Cardiac fibroblast (primary cell): ENCODE measurements around the gene LRRC8A.

Experiments
- DNase-seq, 2 donors: peaks; one replicate each; pipeline versions ENCODE4 v3.0.0 to v3.0.0-alpha.2; 2010; ENCODE audit warnings: low read depth in 2 of 2
- H3K4me3 ChIP-seq, 2 donors: replicated peaks in 1 of 2; 1 replicate in 1 of 2; 2 replicates in 1 of 2; pipeline ENCODE4 v1.5.1; 2011; ENCODE audit warnings: low read depth in 2 of 2, low read length in 2 of 2, mild to moderate bottlenecking in 2 of 2, moderate library complexity in 1 of 2
- TF ChIP-seq, protein P1 (sequence below): IDR thresholded peaks from one replicate; pipeline ENCODE4 v1.5.1; 2011; ENCODE audit warnings: low read depth, mild to moderate bottlenecking, low read length, inconsistent platforms

The LRRC8A gene

DNA sequence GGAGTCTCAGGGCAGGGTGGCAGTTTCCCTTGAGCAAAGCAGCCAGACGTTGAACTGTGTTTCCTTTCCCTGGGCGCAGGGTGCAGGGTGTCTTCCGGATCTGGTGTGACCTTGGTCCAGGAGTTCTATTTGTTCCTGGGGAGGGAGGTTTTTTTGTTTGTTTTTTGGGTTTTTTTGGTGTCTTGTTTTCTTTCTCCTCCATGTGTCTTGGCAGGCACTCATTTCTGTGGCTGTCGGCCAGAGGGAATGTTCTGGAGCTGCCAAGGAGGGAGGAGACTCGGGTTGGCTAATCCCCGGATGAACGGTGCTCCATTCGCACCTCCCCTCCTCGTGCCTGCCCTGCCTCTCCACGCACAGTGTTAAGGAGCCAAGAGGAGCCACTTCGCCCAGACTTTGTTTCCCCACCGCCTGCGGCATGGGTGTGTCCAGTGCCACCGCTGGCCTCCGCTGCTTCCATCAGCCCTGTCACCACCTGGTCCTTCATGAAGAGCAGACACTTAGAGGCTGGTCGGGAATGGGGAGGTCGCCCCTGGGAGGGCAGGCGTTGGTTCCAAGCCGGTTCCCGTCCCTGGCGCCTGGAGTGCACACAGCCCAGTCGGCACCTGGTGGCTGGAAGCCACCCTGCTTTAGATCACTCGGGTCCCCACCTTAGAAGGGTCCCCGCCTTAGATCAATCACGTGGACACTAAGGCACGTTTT is 35.4 kb downstream of the LRRC8A start:
- no peak overlapping the region for H3K4me3 ChIP-seq
- TF ChIP-seq, protein P1, sequence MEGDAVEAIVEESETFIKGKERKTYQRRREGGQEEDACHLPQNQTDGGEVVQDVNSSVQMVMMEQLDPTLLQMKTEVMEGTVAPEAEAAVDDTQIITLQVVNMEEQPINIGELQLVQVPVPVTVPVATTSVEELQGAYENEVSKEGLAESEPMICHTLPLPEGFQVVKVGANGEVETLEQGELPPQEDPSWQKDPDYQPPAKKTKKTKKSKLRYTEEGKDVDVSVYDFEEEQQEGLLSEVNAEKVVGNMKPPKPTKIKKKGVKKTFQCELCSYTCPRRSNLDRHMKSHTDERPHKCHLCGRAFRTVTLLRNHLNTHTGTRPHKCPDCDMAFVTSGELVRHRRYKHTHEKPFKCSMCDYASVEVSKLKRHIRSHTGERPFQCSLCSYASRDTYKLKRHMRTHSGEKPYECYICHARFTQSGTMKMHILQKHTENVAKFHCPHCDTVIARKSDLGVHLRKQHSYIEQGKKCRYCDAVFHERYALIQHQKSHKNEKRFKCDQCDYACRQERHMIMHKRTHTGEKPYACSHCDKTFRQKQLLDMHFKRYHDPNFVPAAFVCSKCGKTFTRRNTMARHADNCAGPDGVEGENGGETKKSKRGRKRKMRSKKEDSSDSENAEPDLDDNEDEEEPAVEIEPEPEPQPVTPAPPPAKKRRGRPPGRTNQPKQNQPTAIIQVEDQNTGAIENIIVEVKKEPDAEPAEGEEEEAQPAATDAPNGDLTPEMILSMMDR = no peak
- peak; percentile 92 to 94 for DNase-seq

GRCh38 chr9:128918921-128919320 is 37.0 kb downstream of the LRRC8A start:
- H3K4me3 ChIP-seq = no peak overlapping the region
- DNase-seq = no peak
- TF ChIP-seq, protein P1 = no peak

- TF ChIP-seq, protein P1 = no peak
- H3K4me3 ChIP-seq = no peak overlapping the region
- DNase-seq = no peak
Observed at GRCh38 chr9:128919402-128920089, 37.6 kb downstream of the LRRC8A start.

- TF ChIP-seq, protein P1 = no peak
- DNase-seq = peak; percentile 77 to 82
- peak within 1 kb of the TSS in 1 of 2 donors; percentile 58 for H3K4me3 ChIP-seq
Observed at GRCh38 chr9:128920381-128921058, 38.6 kb downstream of the LRRC8A start, which contains the start of gene PHYHD1. TSS of gene PHYHD1 (plus strand) at chr9:128920982. CDS start at chr9:128922324, 1,342 bp downstream.

DNA sequence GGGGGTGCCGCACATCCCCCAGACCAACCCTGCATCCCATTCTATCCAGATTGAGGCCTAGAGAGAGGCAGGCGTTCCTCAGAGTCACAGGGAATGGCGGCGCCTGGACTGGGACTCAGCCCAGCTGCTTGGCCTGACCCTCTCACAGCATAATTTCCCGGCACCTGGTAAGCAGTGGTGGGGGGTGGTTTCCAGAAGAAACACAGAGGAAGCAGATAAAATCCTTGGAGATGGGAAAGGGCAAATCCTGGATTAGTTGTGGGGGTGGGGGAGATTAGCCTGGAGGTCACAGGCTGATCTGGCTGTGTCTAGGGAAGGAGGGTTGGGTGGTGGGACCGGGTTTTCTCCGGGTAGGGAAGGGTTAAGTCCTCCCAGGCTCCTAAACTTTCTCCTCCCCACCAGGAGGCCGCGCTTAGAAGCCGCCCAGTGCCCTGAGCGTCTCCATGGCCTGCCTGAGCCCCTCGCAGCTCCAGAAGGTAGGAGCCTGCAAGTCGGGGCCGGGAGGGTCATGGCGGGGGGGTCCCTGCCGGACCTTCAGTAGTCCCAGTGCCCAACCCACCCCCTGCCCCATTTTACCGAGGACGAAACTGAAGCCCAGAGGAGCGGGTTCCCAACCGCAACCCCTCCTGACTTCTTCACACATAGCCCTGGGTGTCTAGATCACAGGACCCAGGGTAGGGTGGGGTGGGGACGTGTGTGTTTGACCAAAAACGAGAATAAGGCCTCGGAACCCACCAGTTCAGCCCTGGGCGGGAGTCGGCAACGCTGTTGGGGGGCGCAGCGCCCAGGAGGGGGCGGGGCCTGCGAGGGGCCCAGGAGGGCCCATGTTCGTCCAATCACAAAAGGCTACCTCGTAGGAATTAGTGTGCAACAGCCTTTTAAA is 40.2 kb downstream of the LRRC8A start:
- TF ChIP-seq, protein P1 = no peak
- H3K4me3 ChIP-seq = peak overlapping the region; percentile 37 to 58
- peak; percentile 53 to 83 for DNase-seq

- DNase-seq = no peak
- TF ChIP-seq, protein P1 = no peak
- no peak overlapping the region for H3K4me3 ChIP-seq
Observed at GRCh38 chr9:128923493-128923883, 41.6 kb downstream of the LRRC8A start.
